Esophagus (tissue), 2 donors: ENCODE measurements around the gene OLR1. TPM values are rescaled to one million over a fixed set of nuclear protein-coding genes. Genes with fewer than 3 reads are reported as not detected.

Source experiments
- H3K27ac ChIP-seq, 2 donors: one replicate each; pipeline ENCODE4 v1.5.1; 2013; ENCODE audit warnings: low read depth in 2 of 2, mild to moderate bottlenecking in 2 of 2, inconsistent platforms in 1 of 2, low read length in 1 of 2, moderate library complexity in 1 of 2
- H3K27me3 ChIP-seq, 2 donors: one replicate each; pipeline ENCODE4 v1.6.1; 2013; ENCODE audit warnings: low read length in 2 of 2, control low read depth in 1 of 2, mild to moderate bottlenecking in 1 of 2; ENCODE audit not compliant: insufficient read depth in 2 of 2, control insufficient read depth in 1 of 2
- H3K36me3 ChIP-seq, 2 donors: one replicate each; pipeline ENCODE4 v1.6.1; 2013; ENCODE audit warnings: low read length in 1 of 2; ENCODE audit not compliant: control insufficient read depth in 2 of 2, insufficient read depth in 2 of 2
- H3K4me1 ChIP-seq, 2 donors: one replicate each; pipeline ENCODE4 v1.6.1; 2013; ENCODE audit warnings: low read length in 1 of 2; ENCODE audit not compliant: control insufficient read depth in 2 of 2, insufficient read depth in 2 of 2
- H3K4me3 ChIP-seq, 2 donors: one replicate each; pipeline ENCODE4 v1.5.1; 2013; ENCODE audit warnings: low read length in 2 of 2, mild to moderate bottlenecking in 2 of 2, low read depth in 1 of 2, moderate library complexity in 1 of 2
- H3K9me3 ChIP-seq, 2 donors: one replicate each; pipeline ENCODE4 v1.6.1; 2013; ENCODE audit warnings: mild to moderate bottlenecking in 2 of 2, low read depth in 1 of 2, low read length in 1 of 2, moderate library complexity in 1 of 2; ENCODE audit not compliant: control insufficient read depth in 2 of 2, insufficient read depth in 1 of 2
- WGBS, 2 donors: extraction: QIAGEN DNeasy Blood & Tissue Kit; methylation state at CpG; one replicate each; pipeline ENCODE4 v1.1.7; 2013; 5-methylcytosine and 5-hydroxymethylcytosine counted together
- polyA plus RNA-seq, 2 donors: library from polyadenylated mRNA; stranded (reverse); fragments of 200-250 nt; gene quantifications; one replicate each; pipeline ENCODE4 v1.2.3, GENCODE V29; 2013
- donor health status: healthy with polysubstance abuse.
- donor health status: Bipolar disorder and iron deficiency.

The OLR1 gene
- polyA plus RNA-seq, 2 donors = 0.14 to 0.20 TPM

- no peaks in the 10 kb centered on the region for H3K9me3 ChIP-seq
- H3K36me3 ChIP-seq = no peaks in the 10 kb centered on the region
- no peaks in the 10 kb centered on the region for H3K27me3 ChIP-seq
- 88 to 91% methylated on average over 2 of the region's 2 CpGs for WGBS, 2 donors
- no peak overlapping the region for H3K27ac ChIP-seq
- H3K4me1 ChIP-seq = peaks cover 0 to 4% of the 10 kb centered on the region in 2 donors
- H3K4me3 ChIP-seq = no peak overlapping the region
Measured at GRCh38 chr12:10158406-10158805, 13.5 kb downstream of the OLR1 start.

- WGBS, 2 donors = 75 to 87% methylated on average over 3 of the region's 3 CpGs
Measured at GRCh38 chr12:10155966-10156365, 16.0 kb downstream of the OLR1 start.

DNA sequence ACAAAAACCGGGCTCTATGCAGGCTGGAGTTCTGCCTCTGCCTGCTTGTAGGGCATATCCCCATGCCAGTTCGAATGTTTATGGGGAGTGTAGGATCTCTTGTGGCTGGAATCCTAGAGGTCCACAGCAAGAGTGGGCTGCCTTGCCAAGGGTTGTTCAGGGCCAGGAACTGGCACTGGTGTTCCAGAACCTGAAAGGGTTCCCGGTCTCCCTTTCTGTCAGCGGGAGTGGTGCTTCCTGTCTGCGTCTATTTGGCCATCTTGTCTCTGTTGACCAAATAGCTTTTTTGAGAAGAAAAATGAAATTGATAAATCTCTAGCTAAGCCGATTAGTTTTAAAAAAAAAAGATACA is 17.8 kb downstream of the OLR1 start:
- no peaks in the 10 kb centered on the region for H3K36me3 ChIP-seq
- H3K9me3 ChIP-seq = no peaks in the 10 kb centered on the region
- no peaks in the 10 kb centered on the region for H3K27me3 ChIP-seq
- WGBS, 2 donors = 66 to 74% methylated on average over 6 of the region's 6 CpGs
- no peak overlapping the region for H3K27ac ChIP-seq
- H3K4me3 ChIP-seq = peak overlapping the region in 1 of 2 donors; percentile 48
- peaks cover 0 to 4% of the 10 kb centered on the region in 2 donors for H3K4me1 ChIP-seq

More at GRCh38 chr12:10155966-10156365, 16.0 kb downstream of the OLR1 start:
- no peaks in the 10 kb centered on the region for H3K36me3 ChIP-seq
- no peak overlapping the region for H3K4me3 ChIP-seq
- H3K9me3 ChIP-seq = no peaks in the 10 kb centered on the region
- no peaks in the 10 kb centered on the region for H3K27me3 ChIP-seq
- peaks cover 0 to 4% of the 10 kb centered on the region in 2 donors for H3K4me1 ChIP-seq
- H3K27ac ChIP-seq = no peak overlapping the region

DNA sequence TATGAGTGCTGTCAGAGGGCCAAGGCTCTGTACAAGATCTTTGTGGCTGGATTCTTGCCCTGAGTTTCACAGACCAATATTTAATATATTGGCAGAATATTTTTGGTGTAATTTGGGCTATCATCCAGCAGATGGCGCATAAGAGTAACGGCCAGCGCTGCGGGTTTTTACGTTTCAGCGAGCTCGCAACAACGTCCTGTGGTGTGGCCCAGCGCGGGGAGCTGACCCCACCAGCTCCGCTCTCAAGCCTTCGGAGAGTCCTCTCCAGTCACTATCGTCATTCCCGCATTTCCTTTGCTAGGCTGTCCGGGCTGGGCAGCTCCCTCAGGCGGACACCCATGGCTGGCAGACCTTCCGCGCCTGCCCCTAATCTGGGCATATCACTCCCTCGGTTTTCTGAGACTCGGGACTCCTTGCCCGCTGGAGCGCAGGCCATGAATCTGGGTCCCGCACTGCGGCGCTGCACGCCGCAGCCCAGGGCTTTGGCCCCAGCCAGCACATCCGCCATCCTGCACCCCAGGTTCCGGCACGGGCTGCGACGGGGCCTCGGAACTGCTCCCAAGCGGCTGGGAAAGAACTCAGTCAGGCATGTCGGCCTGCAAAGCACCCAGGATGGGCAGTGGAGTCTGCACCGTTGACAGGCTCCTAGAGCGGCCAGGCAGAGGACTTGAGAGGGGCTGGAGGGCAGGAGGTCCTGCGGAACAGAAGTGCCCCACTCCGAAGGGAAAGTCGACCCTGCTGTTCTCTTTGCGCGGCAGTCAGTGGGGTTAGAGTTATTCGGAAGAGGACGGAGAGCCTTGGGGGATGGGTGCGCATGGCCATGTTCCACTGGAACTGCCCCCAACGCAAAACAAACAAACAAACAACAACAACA is 18.4 kb downstream of the OLR1 start:
- WGBS, 2 donors = 8 to 11% methylated on average over 46 of the region's 46 CpGs
- H3K36me3 ChIP-seq = no peaks in the 10 kb centered on the region
- H3K4me1 ChIP-seq = peaks cover 0 to 4% of the 10 kb centered on the region in 2 donors
- no peaks in the 10 kb centered on the region for H3K9me3 ChIP-seq
- peak overlapping the region; percentile 11 to 62 for H3K27ac ChIP-seq
- no peaks in the 10 kb centered on the region for H3K27me3 ChIP-seq
- H3K4me3 ChIP-seq = peak overlapping the region; percentile 42 to 48

DNA sequence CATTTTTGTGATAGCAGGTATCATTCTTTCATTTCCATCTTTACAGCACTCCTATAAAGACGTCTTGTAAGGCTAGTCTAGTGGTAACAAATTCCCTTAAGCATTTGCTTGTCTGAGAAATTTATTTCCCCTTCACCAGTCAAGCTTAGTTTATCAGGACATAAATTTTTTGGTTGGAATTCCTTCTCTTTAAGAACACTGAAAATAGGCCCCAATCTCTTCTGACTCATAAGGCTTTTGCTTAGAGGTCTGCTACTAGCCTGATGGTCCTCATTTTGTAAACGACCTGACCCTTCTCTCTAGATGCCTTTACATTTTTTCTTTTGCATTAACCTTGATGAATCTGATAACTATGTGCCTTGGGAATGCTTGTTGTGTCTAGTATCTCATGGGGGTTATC is 20.3 kb downstream of the OLR1 start:
- 68 to 78% methylated on average over 2 of the region's 2 CpGs for WGBS, 2 donors

GRCh38 chr12:10147714-10148403 is 24.1 kb downstream of the OLR1 start:
- WGBS, 2 donors = 83 to 84% methylated on average over 5 of the region's 5 CpGs
- H3K4me3 ChIP-seq = no peak overlapping the region
- H3K4me1 ChIP-seq = no peaks in the 10 kb centered on the region
- H3K27ac ChIP-seq = no peak overlapping the region
- no peaks in the 10 kb centered on the region for H3K9me3 ChIP-seq
- no peaks in the 10 kb centered on the region for H3K36me3 ChIP-seq
- H3K27me3 ChIP-seq = no peaks in the 10 kb centered on the region

More for the DNA sequence above, 20.3 kb downstream of the OLR1 start:
- no peak overlapping the region for H3K27ac ChIP-seq
- no peak overlapping the region for H3K4me3 ChIP-seq
- no peaks in the 10 kb centered on the region for H3K36me3 ChIP-seq
- peaks cover 0 to 4% of the 10 kb centered on the region in 2 donors for H3K4me1 ChIP-seq
- H3K27me3 ChIP-seq = no peaks in the 10 kb centered on the region
- no peaks in the 10 kb centered on the region for H3K9me3 ChIP-seq

DNA sequence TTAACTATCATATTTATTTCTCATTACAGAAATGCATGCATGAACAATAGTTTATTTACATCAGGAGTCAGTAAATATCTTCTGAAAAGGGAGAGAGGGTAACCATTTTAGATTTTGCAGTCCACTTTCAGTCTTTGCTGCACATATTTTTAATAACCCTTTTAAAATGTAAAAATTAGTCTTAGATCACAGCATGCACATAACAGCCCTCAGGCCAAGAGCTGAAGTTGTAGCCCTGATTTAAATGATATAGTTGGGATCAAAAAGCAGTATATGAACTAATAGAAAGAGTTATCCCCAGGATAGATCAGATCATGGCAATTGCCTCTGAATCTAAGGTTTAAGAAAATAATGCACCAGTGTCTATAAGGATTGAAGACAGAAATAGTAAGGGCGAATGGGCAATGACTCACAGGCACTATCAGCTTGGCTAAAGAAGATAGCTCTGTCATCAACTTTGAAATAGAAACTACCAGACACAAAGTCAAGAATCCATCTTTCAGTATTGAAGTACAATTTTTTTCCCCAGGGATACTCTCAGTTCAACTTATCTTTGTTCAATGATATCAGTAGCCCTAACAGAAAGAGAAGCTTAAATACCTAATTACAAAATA is 28.8 kb downstream of the OLR1 start:
- Histone ChIP-seq H3K27me3 (no peaks in the 10 kb centered on the region), H3K9me3 (no peaks in the 10 kb centered on the region), H3K4me3 (no peak overlapping the region), H3K36me3 (no peaks in the 10 kb centered on the region), H3K27ac (no peak overlapping the region), H3K4me1 (no peaks in the 10 kb centered on the region)
- WGBS, 2 donors = 0 to 14% methylated on average over 1 of the region's 1 CpG

DNA sequence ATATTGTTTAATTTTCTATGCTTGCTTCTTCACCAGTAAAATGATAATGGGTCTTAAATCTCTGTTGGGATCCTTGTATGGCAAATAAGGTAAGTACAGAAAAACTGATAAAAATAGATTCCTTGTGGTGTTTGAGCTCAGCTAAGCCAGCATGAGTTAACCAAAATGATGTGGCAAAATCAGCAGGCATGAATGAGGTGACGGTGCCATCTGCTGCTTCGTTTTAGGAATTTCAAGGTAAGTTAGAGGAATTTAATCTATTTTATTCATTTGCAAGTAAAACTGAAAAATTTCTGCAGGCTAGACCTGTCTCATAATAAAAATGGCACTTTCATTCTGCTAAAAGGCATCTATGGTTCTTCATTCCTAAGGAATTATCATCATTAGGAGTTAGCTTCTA is 31.9 kb downstream of the OLR1 start:
- H3K27me3 ChIP-seq = no peaks in the 10 kb centered on the region
- WGBS, 2 donors = 7 to 12% methylated on average over 2 of the region's 2 CpGs
- H3K27ac ChIP-seq = no peak overlapping the region
- no peaks in the 10 kb centered on the region for H3K9me3 ChIP-seq
- H3K36me3 ChIP-seq = no peaks in the 10 kb centered on the region
- H3K4me3 ChIP-seq = no peak overlapping the region
- no peaks in the 10 kb centered on the region for H3K4me1 ChIP-seq

- Histone ChIP-seq H3K4me3 (no peak overlapping the region), H3K4me1 (no peaks in the 10 kb centered on the region), H3K27me3 (no peaks in the 10 kb centered on the region), H3K27ac (no peak overlapping the region), H3K36me3 (no peaks in the 10 kb centered on the region), H3K9me3 (no peaks in the 10 kb centered on the region)
- WGBS, 2 donors = 75% methylated on average over 13 of the region's 13 CpGs
Measured at GRCh38 chr12:10136637-10137205, 35.2 kb downstream of the OLR1 start.
